OCI-LY3 (cell line): Measurements from ENCODE around the gene TRABD2B.

Source experiments
- H2AFZ ChIP-seq: fragments of 200-600, 300-600 bp; shearing (Covaris generic); 2 replicates; pipeline ENCODE4 v1.6.0; 2014; ENCODE audit warnings: antibody characterized with exemption, low read depth, low read length
- H3K27ac ChIP-seq: fragments of 200-600, 300-600 bp; sonication (generic); 2 replicates; pipeline ENCODE4 v1.5.1; 2014; ENCODE audit warnings: mild to moderate bottlenecking, low read length, moderate library complexity, mixed read lengths
- H3K27me3 ChIP-seq: fragments of 200-600, 300-600 bp; sonication (generic); 2 replicates; pipeline ENCODE4 v1.6.1; 2014; ENCODE audit warnings: low read depth, low read length, mixed read lengths
- H3K36me3 ChIP-seq: fragments of 200-600, 300-600 bp; sonication (generic); replicated peaks from 2 replicates; pipeline ENCODE3; 2014; ENCODE audit warnings: low read depth, low read length, mixed read lengths
- H3K4me1 ChIP-seq: fragments of 300-600, 200-600 bp; sonication (generic); 2 replicates; pipeline ENCODE4 v1.6.1; 2014; ENCODE audit warnings: low read length, mixed read lengths
- H3K4me2 ChIP-seq: fragments of 200-600, 300-600 bp; sonication (generic); 2 replicates; pipeline ENCODE4 v1.6.1; 2014; ENCODE audit warnings: low read length, mixed read lengths
- H3K4me3 ChIP-seq: fragments of 300-600, 200-600 bp; sonication (generic); 2 replicates; pipeline ENCODE4 v1.5.1; 2014; ENCODE audit warnings: antibody characterized with exemption, mild to moderate bottlenecking, low read length, moderate library complexity
- H3K79me2 ChIP-seq: fragments of 300-600, 200-600 bp; shearing (Covaris generic); 2 replicates; pipeline ENCODE4 v1.6.1; 2014; ENCODE audit warnings: mild to moderate bottlenecking, low read length, mixed read lengths
- H3K9ac ChIP-seq: fragments of 300-600, 200-600 bp; shearing (Covaris generic); 2 replicates; pipeline ENCODE4 v1.6.0; 2014; ENCODE audit warnings: mild to moderate bottlenecking, low read length, moderate library complexity
- H3K9me3 ChIP-seq: fragments of 200-600, 300-600 bp; shearing (Covaris generic); 2 replicates; pipeline ENCODE4 v1.6.1; 2014; ENCODE audit warnings: low read length, mixed read lengths; ENCODE audit not compliant: insufficient read depth
- H4K20me1 ChIP-seq: fragments of 200-600, 300-600 bp; sonication (generic); 2 replicates; pipeline ENCODE4 v1.6.1; 2016; ENCODE audit warnings: low read length, mixed read lengths; ENCODE audit not compliant: insufficient read depth
- EZH2phosphoT487 ChIP-seq: fragments of 200-600 bp; shearing (Covaris generic); IDR thresholded peaks from 2 replicates; pipeline ENCODE4 v1.6.1; 2018; ENCODE audit warnings: antibody characterized with exemption, mixed run types, low read depth
- TF ChIP-seq, protein P1 (sequence below): fragments of 200-600, 300-600 bp; sonication (generic); IDR thresholded peaks from 2 replicates; pipeline ENCODE4 v1.5.1; 2014; ENCODE audit warnings: antibody characterized with exemption, low read length, low read depth

The TRABD2B gene

DNA sequence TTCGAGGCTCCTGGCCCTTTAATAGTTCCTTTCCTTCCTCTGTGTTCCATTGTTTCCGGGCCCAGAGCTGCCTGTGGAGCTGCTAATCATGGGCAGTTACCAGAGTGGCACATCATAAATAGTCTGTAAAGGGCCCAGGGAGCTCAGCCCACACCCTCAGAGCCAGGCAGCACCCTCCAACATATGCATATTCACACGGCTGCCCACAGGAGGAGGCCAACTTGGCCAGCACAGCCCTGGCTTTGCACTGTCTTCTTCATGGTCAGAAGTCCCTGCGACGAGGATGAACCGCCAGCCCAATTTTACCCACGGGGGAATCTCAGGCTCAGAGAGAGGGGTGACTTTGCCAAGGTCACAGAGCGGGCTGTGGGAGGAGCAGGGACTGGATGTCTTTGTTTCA, 172.5 kb downstream of the TRABD2B start:
- Histone ChIP-seq H3K79me2 (no peaks in the 10 kb centered on the region), H3K4me3 (no peak overlapping the region), H3K9me3 (no peaks in the 10 kb centered on the region), H3K27me3 (no peaks in the 10 kb centered on the region), H4K20me1 (no peaks in the 10 kb centered on the region), H3K4me1 (no peaks in the 10 kb centered on the region), H2AFZ (no peak overlapping the region), H3K4me2 (no peak overlapping the region), H3K9ac (no peak overlapping the region), H3K36me3 (no peaks in the 10 kb centered on the region), H3K27ac (no peak overlapping the region)
- no peak for TF ChIP-seq EZH2phosphoT487
- TF ChIP-seq, protein P1, sequence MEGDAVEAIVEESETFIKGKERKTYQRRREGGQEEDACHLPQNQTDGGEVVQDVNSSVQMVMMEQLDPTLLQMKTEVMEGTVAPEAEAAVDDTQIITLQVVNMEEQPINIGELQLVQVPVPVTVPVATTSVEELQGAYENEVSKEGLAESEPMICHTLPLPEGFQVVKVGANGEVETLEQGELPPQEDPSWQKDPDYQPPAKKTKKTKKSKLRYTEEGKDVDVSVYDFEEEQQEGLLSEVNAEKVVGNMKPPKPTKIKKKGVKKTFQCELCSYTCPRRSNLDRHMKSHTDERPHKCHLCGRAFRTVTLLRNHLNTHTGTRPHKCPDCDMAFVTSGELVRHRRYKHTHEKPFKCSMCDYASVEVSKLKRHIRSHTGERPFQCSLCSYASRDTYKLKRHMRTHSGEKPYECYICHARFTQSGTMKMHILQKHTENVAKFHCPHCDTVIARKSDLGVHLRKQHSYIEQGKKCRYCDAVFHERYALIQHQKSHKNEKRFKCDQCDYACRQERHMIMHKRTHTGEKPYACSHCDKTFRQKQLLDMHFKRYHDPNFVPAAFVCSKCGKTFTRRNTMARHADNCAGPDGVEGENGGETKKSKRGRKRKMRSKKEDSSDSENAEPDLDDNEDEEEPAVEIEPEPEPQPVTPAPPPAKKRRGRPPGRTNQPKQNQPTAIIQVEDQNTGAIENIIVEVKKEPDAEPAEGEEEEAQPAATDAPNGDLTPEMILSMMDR, result no peak

DNA sequence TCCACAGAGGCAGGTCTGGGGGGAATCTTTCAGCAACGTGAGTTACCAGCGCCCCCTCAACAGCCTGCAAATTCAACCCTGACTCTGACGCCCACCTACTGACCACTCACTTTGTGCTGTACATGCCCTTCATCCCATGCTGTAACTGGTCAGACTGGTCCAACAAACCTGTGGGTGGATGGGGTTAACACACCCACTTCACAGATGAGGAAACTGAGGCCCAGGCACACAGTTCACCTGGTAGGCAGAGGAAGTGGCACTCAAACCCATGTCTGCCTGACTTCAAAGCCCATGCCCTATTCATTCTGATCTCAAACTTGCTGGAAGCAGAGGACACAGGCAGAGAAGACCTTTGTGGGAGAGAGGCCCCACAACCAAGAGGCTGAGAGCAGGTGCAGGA, 172.9 kb downstream of the TRABD2B start:
- Histone ChIP-seq H3K9ac (no peak overlapping the region), H3K27ac (no peak overlapping the region), H3K4me1 (no peaks in the 10 kb centered on the region), H3K4me2 (no peak overlapping the region), H4K20me1 (no peaks in the 10 kb centered on the region), H3K4me3 (no peak overlapping the region), H3K36me3 (no peaks in the 10 kb centered on the region), H3K79me2 (no peaks in the 10 kb centered on the region), H2AFZ (no peak overlapping the region), H3K9me3 (no peaks in the 10 kb centered on the region), H3K27me3 (no peaks in the 10 kb centered on the region)
- TF ChIP-seq, protein P1, result no peak
- TF ChIP-seq EZH2phosphoT487, result no peak

DNA sequence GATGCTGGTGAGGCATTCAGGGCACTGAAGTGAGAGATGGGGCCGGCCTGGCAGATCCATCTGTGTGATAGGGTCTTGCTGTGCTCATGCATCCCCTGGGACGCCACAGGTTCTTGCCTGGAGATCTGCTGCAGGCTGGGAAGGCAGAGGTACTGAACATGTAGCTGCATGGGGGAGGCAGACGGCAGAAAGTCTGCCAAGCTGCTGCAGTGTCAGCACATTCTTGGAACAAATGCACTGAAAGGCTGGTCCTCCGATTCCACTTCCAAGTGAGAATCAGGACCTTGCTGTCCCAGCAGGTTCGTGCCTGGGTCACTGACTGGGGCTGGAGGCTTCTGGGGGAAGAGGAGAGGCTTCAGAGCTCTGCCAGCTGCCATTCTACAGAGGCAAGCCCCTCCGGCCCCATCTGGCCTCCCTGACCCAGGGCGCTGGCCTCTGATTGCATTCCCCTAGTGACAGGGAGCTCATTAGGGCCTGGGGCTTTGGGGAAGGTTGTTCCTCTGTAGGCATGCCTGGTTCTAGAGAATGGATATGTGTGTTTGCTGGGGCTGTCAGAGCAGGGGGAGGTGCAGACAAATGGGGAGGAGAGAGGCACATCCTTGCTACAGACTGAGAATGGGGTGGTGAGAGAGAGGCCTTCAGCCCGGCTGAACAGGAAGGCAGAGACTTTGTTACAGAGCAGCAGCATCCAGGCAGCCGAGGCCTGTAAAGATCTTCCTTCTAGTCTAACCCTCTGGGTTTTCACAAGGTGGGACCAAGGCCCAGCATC, 174.0 kb downstream of the TRABD2B start:
- Histone ChIP-seq H3K4me3 (no peak overlapping the region), H3K27me3 (no peaks in the 10 kb centered on the region), H3K27ac (no peak overlapping the region), H3K9ac (no peak overlapping the region), H3K79me2 (no peaks in the 10 kb centered on the region), H4K20me1 (no peaks in the 10 kb centered on the region), H3K36me3 (no peaks in the 10 kb centered on the region), H3K4me1 (no peaks in the 10 kb centered on the region), H3K9me3 (no peaks in the 10 kb centered on the region), H2AFZ (no peak overlapping the region), H3K4me2 (no peak overlapping the region)
- TF ChIP-seq EZH2phosphoT487, result no peak
- TF ChIP-seq, protein P1, result no peak

DNA sequence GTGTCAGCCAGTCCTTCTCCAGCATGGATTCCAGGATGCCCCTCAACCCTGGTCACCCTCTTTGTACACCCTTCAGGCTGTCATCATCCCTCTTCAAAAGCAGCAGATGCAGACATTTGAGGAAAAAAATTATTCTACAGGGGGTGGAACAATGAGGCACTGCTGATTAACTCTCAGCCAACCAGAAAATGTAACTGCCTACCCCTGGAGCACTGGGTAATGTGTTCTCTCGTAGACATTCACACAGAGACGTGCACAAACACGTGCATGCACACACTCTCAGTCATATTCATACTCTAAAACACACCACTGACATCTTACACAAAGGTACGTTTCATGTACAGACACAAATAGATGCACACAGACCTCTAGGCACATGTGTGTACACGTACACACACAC, 175.4 kb downstream of the TRABD2B start:
- H4K20me1 ChIP-seq, result no peaks in the 10 kb centered on the region

More for the DNA sequence above, 175.4 kb downstream of the TRABD2B start:
- no peak for TF ChIP-seq EZH2phosphoT487
- TF ChIP-seq, protein P1, result no peak
- no peak overlapping the region for H3K27ac ChIP-seq
- no peaks in the 10 kb centered on the region for H3K79me2 ChIP-seq
- no peaks in the 10 kb centered on the region for H3K36me3 ChIP-seq
- no peak overlapping the region for H2AFZ ChIP-seq
- no peaks in the 10 kb centered on the region for H3K27me3 ChIP-seq
- no peak overlapping the region for H3K4me3 ChIP-seq
- H3K4me2 ChIP-seq, result no peak overlapping the region
- H3K9ac ChIP-seq, result no peak overlapping the region
- no peaks in the 10 kb centered on the region for H3K4me1 ChIP-seq
- no peaks in the 10 kb centered on the region for H3K9me3 ChIP-seq
